Cerebellar cortex (tissue), 1 donor: ENCODE measurements around the gene DUSP28.
"Not testable (repeated sequence)": the region's sequence is repeated elsewhere in the genome, so short reads cannot be mapped to it uniquely, and the experiment has no call there.

Source experiments
- DNase-seq: peaks from one replicate; pipeline ENCODE4 v3.0.0-alpha.2; 2015; ENCODE audit warnings: low spot score

Gene DUSP28

GRCh38 chr2:240527153-240527750 is 32.9 kb upstream of the DUSP28 start:
- no peak for DNase-seq

DNA sequence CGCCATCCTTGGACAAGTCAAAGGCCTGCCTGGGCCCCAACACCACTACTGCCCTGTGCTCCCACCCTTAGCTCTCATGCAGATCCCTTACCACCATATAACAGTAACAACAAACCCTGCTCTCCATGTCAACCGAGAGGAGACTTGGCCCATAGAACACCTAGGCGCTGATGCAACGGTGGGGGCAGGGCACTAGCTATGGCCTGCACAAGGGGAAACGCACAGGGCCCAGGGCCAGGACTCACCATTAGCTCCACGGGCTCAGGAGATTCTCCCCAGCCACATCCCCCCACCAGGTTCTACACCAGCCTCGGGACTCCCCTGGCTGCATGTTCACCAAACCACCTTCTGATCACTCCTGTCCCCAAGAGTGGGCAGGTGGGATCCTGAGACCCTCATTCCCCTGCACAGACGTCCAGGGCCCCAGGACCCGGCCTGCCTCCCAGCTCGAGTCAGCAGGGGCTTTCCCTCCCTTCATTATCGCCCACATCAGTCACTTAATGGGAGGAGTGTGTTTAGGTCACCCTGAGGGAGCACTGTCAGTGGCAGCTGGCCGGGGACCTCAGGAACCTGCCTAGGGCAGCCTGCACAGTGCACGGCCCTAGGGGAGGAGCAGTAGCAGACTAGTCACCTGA is 31.6 kb upstream of the DUSP28 start:
- DNase-seq: no peak

DNA sequence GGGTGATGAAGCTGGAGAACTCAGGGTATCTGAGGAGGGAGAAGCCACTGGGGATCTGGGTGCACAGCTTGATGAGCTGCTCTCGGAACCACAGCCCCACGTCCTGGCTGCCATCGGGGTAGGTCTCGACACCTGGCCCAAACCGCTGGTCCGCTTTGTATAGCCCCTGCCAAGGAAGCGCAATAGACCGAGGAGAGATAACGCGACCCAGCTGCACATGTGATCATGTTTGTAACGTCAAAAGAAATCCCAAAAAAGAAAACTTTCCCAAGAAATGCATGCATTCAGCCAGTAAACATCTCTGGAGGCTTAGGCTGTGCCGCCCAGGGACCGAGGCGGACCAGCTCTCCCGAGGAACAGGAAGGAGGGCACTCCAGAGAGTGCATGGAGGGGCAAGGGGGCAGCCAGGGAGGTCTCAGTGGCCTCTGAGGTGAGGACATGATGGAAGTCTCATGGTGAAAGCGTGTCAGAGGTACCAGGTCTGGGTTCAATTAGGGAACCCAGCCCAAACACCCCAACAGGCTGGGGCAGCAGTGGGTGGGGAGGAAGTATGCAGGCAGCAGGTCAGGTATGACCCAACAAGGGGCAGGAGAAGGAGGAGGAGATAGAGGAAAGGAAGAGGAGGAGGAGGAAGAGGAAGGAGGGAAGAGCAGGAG is 30.7 kb upstream of the DUSP28 start:
- no peak for DNase-seq

- DNase-seq: no peak
Measured at GRCh38 chr2:240530181-240530580, 30.0 kb upstream of the DUSP28 start.

GRCh38 chr2:240531038-240531437 is 29.1 kb upstream of the DUSP28 start:
- no peak for DNase-seq

DNA sequence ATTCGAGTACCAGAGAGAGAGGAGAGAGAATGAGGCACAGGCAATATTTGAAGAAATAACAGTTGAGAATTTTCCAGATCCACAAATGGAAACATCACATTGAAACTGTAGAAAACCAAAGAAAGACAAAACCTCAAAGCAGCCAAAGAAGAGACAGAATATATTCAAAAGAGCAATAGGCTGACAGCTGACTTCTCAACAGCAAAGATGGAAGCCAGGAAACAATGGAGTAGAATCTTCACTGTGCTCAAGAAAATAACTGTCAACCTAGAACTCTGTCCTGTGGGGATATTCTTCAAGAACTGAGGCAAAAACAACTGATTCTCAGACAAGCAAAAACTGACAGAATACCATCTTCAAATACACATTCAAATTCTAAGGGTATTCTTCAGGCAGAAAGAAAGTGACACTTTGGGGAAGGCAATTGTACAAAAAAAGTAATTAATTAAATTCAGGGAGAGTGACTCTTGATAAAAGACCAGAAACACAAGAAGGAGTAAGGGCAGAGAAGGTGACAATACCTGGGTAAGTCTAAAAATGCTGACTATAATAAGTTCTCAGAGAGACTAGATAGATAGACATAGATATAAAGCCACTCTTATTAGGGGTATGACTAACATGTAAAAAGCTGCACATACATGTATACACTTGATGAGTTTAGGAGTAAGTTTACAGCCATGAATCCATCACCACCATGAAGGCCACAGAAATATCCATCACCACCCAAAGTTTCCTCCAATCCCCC is 28.0 kb upstream of the DUSP28 start:
- DNase-seq: peak; percentile 3

GRCh38 chr2:240538031-240538780 is 22.0 kb upstream of the DUSP28 start:
- no peak for DNase-seq

DNA sequence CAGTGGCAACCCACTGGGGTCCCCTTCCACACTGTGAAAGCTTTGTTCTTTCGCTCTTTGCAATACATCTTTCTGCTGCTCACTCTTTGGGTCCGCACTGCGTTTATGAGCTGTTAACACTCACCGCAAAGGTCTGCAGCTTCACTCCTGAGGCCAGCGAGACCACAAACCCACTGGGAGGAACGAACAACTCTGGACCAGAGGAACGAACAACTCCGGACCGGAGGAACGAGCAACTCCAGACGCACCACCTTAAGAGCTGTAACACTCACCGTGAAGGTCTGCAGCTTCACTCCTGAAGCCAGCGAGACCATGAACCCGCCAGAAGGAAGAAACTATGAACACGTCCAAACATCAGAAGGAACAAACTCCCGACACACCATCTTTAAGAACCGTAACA is 21.1 kb upstream of the DUSP28 start:
- DNase-seq: not testable (repeated sequence)

DNA sequence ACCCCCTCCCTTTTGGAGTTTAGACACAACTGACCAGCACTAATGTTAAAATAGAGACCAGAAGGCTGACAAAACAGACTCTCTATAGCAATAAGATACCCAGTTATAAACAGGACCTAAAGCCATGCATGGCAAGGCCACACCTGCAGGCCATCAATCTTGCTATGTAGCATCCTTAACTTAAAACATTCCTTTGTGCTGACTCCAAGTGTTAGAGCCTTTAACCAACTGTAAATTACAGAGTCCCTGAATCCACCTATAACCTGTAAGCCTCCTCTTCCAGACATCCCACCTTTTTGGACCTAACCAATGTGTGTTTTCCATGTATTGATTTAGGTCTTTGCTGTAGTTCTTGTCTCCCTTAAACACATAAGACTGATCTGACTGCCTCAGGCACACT is 20.3 kb upstream of the DUSP28 start:
- DNase-seq: no peak

- DNase-seq: no peak
Measured at GRCh38 chr2:240551288-240551687, 8.9 kb upstream of the DUSP28 start.

DNA sequence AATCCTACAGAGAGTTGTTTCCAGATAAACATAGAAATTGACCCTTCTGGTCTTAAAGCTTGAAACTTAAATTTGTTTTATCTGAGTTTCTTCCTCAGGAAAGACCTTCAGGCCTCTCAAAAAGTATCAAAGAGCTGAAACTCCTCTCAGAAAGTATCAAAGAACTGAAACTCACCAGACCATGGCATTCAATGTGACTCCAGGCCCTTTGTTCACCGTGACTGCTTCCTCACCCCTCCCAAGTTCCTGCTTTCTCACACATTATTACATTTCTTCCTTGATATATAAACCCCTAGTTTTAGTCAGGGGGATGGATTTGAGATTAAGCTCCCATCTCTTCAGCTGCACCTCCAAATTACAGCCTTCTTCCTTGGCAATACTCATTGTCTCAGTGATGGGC is 8.3 kb upstream of the DUSP28 start:
- DNase-seq: no peak

DNA sequence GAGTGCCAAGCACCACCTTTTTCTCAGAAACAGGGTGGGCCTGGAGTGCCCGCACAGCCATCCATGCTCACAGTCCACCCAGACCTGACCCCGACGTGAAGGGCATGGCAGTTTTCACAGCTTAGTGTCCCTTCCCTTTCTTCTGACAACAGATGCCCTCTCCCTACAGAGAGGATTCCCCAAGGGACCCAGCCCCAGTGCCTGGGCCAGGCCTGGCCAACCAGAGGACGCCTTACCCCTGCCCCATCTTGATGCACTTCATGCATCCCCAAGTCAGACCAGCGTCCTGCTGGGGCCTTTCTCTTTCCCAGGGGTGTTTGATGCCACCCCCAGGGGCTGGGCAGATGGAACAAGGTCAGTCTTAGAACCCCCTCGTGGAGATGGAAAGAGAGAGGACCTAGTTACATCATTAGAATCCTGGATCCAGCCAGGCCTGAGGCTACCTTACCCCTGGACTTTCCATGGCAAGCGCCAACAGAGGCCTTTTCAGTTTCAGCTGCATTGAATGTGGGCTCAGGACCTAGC is 6.1 kb upstream of the DUSP28 start:
- DNase-seq: no peak

GRCh38 chr2:240554767-240555493 is 5.2 kb upstream of the DUSP28 start:
- no peak for DNase-seq

DNA sequence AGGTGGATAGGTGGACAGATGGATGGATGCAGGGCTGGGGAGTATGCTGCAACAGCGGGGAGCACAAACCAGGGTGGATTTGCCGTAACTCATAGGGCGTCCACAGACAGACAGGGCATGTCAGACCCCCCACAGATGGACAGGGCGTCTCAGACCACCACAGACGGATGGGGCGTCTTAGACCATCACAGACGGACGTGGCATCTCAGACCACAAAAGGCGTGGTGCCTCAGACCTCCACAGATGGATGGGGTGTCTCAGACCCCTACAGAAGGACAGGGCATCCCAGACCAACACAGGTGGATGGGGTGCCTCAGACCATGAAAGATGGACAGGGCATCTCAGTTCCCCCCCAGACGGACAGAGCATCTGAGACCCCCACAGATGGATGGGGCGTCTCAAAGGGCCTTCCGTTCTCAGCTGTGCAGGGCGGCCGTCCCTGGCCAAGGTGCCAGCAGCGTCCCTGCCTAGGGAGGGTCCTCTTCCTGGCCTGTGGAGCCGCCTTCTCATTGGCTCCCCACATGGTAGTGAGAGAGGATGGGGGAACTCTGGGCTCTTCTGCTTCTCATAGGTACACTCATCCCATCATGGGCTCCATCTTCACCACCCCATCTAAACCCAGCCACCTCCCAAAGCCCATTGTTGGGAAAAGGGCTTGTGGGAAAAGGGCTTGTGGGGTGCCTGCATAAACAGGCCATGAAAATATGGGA is 4.5 kb upstream of the DUSP28 start:
- no peak for DNase-seq

- DNase-seq: peak; percentile 36
Measured at GRCh38 chr2:240556553-240557100, 3.5 kb upstream of the DUSP28 start.

GRCh38 chr2:240557101-240557751 is 2.9 kb upstream of the DUSP28 start:
- no peak for DNase-seq

DNA sequence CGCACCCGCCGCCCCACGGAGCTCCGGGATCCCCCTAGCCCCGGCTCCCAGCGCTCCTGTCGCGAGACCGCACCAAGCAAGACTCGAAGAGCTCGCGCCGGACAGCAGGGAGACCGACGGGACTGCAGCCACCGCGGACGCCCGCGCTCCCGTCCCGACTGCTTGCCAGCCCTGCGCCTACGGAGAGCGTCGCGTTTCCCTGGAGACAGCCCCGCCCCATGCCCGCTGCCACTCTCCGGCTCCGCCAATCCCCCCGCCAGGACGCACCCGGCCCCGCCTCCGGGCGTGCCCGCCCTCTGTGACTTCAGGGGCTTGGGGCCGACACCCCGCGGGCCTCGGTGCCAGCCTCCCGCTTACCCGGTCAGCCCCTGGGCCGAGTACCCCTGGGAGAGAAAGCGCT is 2.3 kb upstream of the DUSP28 start, which contains the start of gene ANKMY1:
ANKMY1 (minus strand) TSS at position 181 of the 400 bp plus-strand sequence. CDS start 653 bp downstream, outside the sequence.
- no peak for DNase-seq

- no peak for DNase-seq
Measured at GRCh38 chr2:240558236-240558761, 1.9 kb upstream of the DUSP28 start.

DNA sequence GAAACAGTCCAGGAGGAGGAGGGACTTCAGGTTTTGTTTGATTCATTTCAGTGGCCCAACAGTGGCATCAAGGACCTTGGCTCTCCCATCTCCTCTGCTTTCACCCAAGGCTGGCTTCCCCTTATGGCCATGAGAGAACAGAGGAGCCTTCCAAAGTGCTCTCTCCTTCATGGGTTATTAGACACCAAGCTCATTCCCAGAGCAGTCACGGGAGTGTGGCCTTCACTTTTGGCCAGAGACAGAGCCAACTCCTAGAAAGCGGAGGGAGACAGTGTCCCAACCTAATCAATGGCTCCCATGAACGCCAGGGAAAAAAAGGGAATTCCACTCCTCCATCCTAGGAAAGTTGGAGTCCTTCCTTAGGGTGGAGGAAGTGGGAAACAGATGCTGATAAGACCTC is 871 bp upstream of the DUSP28 start:
- no peak for DNase-seq
